HG02973 (cell line): ENCODE results near the gene PRRT4.
A peak's percentile ranks its signal among the peaks of the same experiment; 100 is the strongest.

ENCODE experiments used
- ATAC-seq: cut with Tn5 transposase; IDR thresholded peaks from one replicate; pipeline ENCODE4 v1.9.1; 2021; ENCODE audit warnings: moderate library complexity; ENCODE audit not compliant: unreplicated experiment

Gene PRRT4

DNA sequence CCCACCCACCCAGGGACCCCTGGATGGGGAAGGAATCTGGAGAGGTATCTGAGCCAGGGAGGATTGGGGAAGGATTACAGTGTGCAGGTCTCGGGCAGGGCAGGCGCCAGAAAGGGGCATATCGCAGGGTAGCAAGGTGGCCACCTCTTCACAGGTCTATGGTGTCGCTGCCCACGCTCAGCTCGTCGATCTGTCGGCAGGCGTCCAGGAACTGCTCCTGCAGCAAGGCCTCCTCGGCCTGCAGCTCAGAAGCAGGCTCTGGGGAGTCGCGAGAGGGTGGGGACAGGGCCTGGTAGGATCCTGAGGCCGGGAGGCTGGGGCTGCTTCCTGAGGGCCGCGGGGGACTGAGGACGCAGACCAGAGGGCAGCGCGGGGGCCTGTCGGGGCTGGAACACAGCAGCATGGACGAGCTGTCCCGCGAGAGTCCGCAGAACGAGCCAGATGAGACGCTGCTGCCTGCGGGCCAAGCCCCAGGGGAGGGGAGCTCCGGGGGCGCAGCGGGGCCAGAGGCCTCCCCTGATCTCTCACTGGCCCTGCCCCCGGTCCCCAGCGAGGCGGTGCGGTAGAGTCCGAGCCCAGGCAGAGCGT lies 10.7 kb downstream of the PRRT4 start:
- ATAC-seq: no peak

DNA sequence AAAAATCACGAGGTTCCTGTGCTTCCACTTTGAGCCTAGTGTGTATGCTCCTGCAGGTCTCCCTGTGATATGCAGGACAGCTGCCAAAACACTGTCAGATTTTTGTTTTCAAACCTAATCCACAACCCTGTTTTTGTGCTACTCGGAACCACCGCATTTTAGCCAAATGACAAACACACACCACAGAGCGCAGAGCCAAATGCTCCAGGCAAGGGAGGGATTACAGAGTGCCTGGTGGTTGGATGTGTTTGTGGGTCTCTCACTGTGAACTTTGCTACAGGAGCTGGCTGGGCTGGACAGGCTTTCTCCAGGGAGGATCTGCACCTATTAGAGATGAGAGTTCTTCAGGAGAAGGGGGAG lies 12.0 kb downstream of the PRRT4 start:
- ATAC-seq: no peak

DNA sequence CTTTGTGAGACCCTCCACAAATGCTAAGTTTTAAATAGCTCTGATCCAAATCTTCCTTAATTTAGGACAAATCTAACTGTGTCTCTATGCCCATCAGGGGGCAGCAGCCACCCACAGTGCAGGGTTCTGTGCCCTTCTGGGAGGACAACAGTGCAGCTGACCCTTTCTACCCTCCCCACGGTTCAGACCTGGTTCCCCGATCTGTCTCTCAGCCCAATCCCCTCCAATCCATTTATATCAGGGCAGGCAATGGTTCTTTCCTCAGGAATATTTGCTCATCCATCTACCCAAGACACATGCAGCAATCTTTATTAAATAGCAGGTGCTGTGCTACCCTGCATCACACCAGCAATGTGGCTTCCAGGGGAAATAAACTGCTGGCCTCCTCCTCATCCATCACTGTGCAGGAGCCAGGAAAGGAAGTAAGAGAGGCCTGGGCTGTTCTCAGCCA lies 13.8 kb downstream of the PRRT4 start:
- no peak for ATAC-seq

DNA sequence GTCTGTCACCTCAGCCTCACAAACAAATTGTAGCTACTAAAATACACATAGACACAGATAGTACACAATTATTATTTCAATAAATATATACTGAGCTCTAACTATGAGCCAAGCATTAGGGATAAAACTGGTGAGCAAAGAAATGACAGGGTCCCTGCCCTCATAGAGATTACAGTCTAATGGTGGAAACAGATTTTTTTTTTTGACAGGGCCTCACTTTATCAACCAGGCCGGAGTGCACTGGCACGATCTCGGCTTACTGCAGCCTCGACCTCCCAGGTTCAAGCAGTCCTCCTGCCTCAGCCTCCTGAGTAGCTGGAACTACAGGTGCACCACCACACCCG lies 17.1 kb downstream of the PRRT4 start:
- ATAC-seq: no peak

DNA sequence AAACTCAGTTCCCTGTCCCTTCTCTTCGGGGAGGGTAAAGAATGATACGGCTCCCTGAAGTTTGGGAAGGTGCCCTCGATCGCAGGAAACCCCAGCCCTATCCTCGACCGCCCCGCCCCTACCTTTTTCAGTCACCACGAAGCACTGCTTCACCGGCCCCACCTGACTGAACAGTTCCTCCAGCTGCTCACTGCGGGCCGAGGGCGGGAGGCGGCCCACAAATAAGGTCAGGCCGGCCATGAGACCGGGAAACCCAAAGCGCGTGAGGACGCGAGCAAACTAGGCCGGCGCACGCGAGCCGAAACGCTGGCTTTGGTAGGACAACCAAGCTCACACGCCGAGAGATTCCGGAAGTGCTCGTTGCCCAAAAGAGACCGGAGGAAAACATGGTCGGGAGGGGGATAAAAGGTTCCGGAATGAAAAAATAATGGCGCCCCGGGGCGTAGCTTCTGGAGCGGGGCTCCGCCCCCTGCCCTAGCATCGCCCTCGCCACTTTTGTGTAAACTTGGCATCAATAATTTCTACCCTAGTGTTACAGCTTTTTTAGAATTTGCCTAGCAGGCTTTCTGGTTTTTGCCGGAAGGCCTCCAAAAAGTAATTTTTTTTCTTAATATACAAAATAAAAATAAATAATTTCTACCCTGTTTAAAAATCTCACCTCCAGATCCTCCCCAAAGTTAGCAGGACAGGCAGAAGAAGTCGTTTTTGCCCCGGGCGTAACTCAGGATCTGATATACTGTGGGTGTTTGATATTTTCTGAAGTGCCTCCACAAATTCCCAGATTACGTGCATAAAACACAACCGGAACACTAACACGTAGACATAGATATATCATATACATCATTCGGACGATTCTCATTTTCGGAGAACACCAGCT lies 17.7 kb downstream of the PRRT4 start, which contains the start of gene RBM28:
Gene RBM28 (minus strand): TSS at position 355 of the 877 bp plus-strand sequence. CDS start 115 bp downstream, at position 240.
- ATAC-seq: peak; percentile 91

GRCh38 chr7:128341733-128342132 lies 19.8 kb downstream of the PRRT4 start:
- ATAC-seq: no peak

GRCh38 chr7:128335730-128336129 lies 25.8 kb downstream of the PRRT4 start:
- ATAC-seq: no peak

GRCh38 chr7:128324368-128324680 lies 37.2 kb downstream of the PRRT4 start:
- no peak for ATAC-seq

GRCh38 chr7:128323459-128324367 lies 37.8 kb downstream of the PRRT4 start:
- ATAC-seq: no peak

DNA sequence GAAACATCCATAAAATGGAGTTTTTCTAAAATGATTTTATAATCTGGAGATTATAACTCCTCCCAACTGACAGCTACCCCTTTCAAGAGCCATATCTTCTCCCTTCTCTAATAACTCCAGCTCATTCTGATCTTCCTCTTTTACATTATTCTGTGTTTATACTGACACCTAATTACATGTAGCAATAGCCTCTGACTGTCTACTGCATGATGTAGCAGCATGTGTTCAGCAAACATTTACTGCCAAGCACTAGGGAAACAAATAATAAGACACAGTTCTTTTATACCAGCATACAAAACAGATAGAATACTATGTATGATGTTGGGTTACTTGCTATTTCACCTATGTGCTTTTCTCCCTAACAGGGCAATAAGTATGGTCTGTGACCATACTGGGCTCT lies 38.5 kb downstream of the PRRT4 start:
- ATAC-seq: no peak

GRCh38 chr7:128322040-128322643 lies 39.3 kb downstream of the PRRT4 start:
- no peak for ATAC-seq

DNA sequence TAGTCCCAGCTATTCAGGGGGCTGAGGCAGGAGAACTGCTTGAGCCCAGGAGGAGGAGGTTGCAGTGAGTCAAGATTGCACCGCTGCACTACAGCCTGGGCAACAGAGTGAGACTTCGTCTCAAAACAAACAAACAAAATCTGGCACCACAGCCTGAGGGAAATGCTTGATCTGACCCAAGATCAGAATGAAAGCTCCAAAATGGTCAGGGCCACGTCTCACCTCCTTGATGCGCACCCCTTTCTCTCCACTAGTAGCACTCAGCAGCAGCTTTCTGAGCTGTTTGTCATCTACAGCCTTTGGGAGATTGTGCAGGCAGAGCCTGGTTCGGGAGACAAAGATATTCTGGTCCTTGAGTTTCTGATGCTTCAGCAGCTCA lies 40.5 kb downstream of the PRRT4 start:
- ATAC-seq: no peak

DNA sequence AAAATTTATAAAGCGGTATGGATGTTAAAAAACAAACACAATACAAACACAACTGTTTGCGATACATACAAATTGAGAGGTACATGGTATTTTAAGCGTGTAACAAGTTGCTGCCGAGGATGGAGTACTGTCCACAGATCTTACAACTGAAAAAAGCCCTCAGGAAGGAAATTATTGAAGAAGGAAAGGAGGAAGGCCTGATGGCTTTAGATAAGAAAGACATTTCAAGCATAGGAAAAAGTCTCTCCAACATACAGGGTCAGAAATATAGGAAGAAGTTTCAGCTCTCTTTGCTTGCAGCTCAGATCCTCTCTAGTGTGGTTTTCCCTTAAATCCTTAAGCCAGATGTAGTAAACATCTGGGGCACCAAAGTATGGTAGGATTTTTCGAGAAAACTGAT lies 42.8 kb downstream of the PRRT4 start:
- ATAC-seq: no peak

DNA sequence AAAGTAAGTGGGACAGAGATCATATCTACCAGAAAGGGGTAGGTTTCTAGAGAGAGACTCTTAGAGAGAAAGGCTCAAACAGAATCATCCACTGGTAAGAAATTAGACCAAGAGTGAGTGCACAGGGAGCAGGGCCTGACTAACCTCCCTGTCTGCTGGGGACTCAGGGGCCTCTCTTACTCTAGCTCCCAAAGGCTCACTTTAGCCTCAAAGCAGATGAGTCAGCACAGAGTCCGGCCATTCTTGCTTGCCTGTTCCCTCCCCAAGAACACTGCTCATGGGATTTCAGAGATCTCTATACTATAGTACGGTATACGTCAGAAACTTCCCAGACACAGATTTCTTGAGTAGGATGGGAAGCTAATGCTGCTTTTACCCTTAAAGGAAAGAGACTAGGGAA lies 50.5 kb downstream of the PRRT4 start:
- ATAC-seq: no peak

DNA sequence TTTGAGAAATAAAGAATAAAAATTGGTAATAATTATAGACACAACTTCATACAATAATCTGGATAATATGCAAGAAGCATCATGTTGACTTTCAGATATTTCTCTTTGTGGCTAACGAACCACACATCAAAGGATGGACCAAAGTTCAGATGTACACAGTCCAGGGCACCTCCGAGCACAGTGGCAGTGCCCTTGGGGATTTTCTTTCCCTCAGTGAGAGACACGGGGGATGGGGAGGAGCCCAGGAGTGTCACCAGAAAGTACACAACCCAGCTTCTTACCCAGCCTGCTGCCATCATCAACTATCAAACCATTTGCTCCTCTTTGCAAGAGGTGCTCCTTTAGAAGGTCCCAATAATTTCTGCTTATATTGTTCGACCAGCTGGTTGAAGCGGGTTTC lies 51.0 kb downstream of the PRRT4 start:
- no peak for ATAC-seq

DNA sequence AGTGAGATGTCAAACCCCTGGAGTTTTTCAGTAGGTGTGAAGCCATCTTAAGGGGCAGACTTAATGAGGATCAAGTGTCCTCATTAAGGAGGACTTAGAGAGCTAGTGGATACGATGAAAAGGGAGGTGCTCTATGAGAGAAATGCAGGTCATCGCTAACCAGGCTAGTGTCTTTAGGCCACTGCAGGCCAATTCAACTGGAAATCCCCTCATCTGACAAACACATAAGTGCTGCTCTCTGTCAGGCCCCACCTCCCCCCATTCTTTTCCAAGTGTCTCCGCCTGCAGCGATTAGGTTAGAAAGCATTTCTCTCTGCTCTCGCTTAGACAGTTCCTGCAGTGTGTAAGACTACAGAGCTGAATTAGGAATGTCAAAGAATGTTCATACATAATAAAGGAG lies 51.5 kb downstream of the PRRT4 start:
- no peak for ATAC-seq

GRCh38 chr7:128309124-128309523 lies 52.4 kb downstream of the PRRT4 start:
- ATAC-seq: no peak

DNA sequence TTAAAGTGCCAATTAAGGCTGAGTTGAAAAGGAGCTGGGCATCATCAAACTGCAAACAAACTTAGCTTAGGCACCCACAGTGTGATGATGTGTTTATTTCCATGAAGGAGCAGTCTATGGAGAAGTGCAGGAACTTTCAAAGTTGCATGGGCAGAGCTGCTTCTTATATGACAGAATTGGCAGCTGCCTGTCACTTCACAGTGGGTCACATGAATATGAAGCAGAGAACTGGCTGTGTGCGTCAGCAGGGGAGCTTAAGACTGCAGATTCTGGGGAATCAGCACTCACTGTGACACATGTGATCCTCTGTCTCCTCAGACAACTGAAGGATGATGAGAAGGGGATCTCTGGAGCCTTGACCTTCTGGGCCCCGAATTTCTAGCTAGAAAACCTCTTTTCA lies 54.4 kb downstream of the PRRT4 start:
- ATAC-seq: no peak

DNA sequence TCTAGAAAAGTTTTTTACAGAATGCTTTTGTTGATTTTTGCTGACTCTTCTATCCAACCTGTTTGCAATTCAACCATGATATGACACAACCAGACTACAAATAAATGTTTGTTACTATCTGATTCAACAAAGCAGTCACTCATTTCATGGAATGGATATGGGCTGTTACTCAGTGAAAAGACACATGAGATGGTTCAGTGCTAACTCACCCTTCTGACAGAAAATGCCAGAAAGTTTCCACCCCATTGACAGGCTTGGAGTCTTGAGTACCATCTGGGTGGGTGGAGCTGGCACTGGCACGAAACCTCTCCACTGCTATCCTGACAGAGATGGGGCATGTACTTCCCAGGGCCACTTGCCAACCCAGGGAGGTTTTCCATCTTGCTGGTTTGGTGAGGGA lies 57.3 kb downstream of the PRRT4 start:
- no peak for ATAC-seq

GRCh38 chr7:128303643-128304042 lies 57.8 kb downstream of the PRRT4 start:
- ATAC-seq: no peak

- ATAC-seq: no peak
Observed at GRCh38 chr7:128303133-128303532, 58.4 kb downstream of the PRRT4 start.
